Activated CD4-positive, alpha-beta T cell treated with anti-CD3 and anti-CD28 coated beads, Interleukin-2, amount 50 U/mL, for 48 hours (primary cell): Measurements from ENCODE around the gene MYO1E.
A peak's percentile ranks its signal among the peaks of the same experiment; 100 is the strongest.
"Not testable (repeated sequence)": the region's sequence is repeated elsewhere in the genome, so short reads cannot be mapped to it uniquely, and the experiment has no call there.

Source experiments
- DNase-seq, 2 experiments: peaks; one replicate each; pipeline ENCODE4 v3.0.0-alpha.2; 2020

The MYO1E gene

GRCh38 chr15:59387196-59387878, 14.7 kb upstream of the MYO1E start:
- not testable (repeated sequence) for DNase-seq

DNA sequence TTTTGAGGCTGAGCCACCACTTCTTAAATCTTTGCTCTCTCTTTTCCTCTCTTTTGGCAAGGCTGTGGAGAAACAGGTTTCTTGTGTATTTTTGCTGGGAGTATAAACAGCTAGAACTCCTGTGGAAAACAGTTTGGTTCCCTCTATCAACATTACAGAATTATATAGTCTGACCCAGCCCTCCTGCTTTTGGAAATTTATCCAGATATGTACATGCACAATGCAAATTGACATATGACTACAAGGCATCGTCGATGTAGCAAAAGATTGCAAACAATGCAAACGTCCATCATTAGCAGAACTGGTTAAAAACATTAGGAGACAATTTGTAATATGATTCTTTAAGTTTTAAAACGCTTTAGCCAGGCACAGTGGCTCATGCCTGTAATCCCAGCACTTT, 12.5 kb upstream of the MYO1E start:
- no peak for DNase-seq

GRCh38 chr15:59384507-59384906, 11.8 kb upstream of the MYO1E start:
- DNase-seq, result no peak

GRCh38 chr15:59380902-59381610, 8.4 kb upstream of the MYO1E start:
- DNase-seq, result no peak

DNA sequence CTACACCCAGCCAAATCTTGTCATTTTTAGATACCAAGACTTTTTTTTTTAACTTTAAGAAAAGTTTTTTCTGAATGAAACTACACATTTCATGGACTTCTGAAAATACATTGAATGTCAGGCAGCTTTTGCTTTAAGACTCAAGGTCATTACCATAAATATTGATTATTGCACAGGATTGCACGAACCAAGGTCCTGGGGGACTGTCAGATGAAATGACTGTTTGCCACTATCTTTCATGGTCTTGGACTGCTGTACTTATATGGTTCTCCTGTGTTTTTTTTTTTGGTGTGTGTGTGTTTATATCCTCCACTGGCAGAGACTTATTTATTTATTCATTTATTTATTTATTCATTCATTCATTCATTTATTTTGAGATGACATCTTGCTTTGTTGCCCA, 6.9 kb upstream of the MYO1E start:
- no peak for DNase-seq

DNA sequence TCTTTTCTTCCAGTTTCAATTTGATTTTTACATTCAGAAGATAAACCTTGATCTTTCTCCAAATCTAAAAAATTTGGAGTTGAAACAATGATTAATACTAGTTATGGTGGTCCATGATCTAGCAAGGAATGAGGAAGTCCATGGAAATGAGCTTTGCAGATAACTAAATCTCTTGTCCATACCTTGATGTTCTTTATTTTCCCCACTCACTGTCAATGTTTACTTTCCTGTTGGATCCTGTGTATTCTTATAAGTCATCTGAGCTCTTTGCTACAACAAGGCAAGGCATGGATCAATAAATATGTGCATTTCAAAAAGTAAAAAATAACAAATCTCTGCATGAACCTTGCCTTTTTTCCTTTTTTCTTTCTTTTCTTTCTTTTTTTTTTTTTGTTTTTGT, 6.2 kb upstream of the MYO1E start:
- DNase-seq, result no peak

DNA sequence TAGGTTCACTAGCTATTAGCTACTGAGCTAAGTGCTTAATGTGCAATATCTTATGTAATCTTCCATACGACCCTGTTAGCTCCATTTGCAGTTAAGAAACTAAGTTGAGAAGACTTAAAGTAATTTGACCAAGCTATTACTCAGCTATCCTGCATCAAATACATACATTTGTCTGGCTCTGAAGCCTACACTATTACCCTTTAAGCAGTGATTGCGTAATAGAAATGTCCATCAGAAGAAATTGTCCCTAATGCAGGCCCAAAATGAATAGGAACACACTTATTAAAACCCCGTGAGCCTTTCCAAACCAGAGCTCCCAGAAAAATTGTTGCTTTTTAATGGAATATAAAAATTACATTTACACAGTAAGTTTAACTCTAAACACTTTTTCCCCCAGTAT, 5.3 kb upstream of the MYO1E start:
- no peak for DNase-seq

GRCh38 chr15:59376733-59377132, 4.1 kb upstream of the MYO1E start:
- DNase-seq, result no peak

- DNase-seq, result no peak
Measured at GRCh38 chr15:59373215-59373614, 544 bp upstream of the MYO1E start.

- DNase-seq, result peak; percentile 5 to 9
Measured at GRCh38 chr15:59371458-59372351, 966 bp downstream of the MYO1E start.

GRCh38 chr15:59369597-59369996, 3.1 kb downstream of the MYO1E start:
- no peak for DNase-seq

DNA sequence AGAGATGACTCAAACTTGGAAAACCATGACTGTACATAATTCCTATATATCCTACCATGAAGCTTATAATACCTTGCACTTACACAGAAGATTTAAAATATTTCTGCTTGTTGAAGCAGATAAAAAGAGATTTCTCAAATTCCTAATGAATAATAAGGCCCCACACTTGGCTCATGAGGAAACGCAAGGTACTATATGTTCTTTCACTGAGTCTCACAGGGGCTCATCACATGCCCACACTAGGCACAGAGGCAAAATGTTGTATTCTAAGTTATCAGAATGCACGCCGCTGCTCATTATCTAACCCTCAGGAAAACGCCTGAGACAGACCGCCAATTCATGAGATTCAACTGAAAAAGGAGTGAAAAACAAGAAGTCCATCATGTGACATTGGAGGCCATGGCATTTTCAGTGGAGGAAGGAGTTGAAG, 5.6 kb downstream of the MYO1E start:
- no peak for DNase-seq

DNA sequence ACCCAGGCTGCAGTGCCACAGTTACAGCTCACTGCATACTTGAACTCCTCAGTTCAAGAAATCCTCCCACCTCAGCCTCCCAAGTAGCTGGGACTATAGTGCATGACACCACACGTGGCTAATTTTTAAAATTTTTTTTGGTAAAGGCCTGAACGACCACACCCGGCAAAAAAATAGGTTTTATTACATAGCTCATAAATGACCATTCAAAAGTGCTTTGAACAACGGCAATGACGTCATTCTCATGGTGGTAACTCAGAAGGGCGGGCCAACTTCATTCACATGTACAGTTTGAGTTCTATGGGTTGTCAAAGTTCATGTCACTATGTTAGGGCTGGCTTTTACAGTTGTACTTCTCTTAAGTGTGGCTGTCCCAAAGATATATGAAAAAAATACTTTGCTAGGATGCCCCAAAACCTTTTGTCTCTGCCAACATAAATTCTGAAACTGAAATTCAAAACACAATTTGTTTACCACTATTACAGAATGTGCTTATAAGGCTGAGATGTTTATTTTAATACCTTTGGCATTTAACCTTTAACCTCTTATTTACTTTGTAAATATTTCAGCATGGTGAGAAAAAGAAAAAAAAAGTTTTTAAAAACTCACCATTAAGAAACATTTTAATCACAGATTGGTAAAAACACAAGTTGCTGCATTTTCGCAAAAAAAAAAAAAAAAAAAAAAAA, 6.2 kb downstream of the MYO1E start:
- no peak for DNase-seq

DNA sequence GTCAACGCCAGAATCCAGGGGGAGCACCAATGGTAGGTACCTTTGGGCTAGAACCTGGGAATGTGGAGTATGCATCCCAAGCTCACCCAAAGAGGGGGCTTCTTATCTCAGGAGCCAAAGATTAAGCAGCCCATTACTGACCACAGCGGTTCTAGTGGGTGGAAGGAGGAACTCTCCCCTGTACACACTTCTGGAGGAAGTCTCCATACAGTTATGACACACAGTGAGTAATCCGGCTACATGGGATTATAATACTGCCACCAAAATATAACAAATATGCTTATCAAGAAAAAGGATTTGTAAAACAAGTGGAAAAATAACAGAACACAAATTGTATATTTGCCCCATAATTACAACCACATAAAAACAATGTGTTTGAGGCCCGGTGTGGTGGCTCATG, 8.4 kb downstream of the MYO1E start:
- no peak for DNase-seq

DNA sequence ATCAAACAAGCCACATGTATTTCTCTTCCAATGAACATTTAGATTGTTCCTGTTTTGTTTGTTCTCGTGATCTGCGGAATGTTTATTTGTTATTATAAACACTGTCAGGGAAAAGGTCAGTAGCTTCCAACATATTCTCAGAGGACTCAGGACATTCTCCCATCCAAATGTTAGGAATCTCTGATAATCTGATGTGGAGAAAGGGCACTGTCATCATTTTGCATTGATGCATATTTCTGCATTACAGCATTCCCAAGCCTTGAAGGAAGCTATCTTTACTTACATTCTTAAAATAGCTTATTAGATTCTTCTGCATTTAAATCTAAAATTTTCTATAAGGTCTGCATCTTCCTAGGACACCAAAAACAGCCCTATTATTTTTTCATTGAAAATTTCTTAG, 10.3 kb downstream of the MYO1E start:
- DNase-seq, result no peak

DNA sequence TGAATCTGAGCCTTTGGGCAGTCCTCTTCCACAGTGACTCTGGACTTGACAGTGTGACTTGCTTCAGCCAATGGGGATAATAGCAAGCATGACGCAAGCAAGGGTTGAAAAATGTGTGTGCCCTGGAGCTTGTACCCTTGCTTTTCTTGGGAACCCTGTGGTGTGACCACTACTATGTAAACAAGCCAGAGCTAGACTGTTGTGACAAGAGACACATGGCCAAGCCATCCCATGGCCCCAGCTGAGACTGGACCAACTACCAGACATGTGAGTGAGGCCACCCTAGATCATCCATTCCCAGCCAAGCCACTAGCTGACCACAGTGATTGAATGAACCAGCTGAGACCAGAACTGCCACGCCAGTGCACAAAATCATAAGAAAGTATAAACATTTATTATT, 11.8 kb downstream of the MYO1E start:
- DNase-seq, result no peak

- DNase-seq, result no peak
Measured at GRCh38 chr15:59360305-59360704, 12.4 kb downstream of the MYO1E start.

DNA sequence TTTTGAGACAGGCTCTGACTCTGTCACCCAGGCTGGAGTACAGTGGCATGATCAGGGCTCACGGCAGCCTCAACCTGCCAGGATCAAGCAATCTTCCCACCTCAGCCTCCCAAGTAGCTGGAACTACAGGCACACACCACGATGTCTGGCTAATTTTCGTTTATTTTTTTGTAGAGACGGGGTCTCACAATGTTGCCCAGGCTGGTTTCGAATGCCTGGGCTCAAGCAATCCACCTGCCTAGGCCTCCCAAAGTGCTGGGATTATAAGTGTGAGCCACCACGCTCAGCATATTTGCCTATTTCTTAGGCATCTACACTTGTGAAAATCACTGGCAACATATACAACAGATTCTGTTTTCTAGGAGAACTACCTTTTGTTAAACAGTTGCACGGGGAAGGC, 16.9 kb downstream of the MYO1E start:
- DNase-seq, result no peak

DNA sequence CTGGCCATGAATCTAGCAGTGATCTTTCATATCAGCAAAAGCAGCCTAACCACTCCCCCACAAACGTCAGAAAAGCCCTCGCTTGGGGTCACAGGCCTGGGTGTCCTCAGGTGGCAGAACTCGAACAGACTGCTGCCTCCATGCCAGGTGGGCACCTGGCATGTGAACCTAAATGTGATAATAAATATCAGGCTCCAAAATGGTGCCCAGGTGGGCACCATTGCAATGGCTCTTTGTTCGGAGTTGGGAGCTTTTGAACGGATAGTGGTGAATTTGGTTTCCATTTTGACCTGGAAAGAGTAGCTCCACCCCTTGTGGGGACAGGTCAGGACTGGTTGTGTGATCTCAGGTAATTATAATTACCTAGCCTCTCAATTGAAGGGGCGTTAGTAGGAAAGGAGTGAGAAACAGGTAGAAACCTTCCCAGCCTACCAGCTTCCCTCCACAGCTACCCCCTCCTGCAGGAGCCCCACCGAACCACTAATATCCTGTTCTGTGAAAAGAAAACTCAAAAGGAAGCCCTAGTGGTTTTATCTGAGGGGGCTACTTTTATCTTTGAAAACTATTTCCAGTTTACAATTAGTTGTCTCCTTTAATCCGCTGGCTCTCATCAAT, 18.1 kb downstream of the MYO1E start:
- no peak for DNase-seq

GRCh38 chr15:59353994-59354416, 18.7 kb downstream of the MYO1E start:
- DNase-seq, result no peak

DNA sequence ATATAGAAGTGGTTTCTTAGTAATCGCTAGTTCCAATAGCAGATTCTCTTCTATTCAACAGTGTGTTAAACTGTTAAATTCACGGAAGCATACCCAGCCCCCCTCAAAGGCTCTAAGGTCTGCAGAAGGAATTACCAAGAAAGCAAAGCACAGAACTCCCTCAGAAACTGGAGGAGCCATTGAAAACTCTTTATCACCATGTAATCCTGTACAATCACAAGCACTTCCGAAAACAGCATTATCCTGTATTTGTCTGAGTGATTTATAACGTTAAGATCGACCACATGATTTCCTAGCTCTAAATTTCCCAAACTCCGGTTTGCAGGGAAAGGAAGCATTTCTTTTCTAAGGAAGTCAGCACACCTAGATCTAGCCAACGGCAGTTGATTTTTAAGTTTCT, 20.0 kb downstream of the MYO1E start:
- DNase-seq, result no peak

DNA sequence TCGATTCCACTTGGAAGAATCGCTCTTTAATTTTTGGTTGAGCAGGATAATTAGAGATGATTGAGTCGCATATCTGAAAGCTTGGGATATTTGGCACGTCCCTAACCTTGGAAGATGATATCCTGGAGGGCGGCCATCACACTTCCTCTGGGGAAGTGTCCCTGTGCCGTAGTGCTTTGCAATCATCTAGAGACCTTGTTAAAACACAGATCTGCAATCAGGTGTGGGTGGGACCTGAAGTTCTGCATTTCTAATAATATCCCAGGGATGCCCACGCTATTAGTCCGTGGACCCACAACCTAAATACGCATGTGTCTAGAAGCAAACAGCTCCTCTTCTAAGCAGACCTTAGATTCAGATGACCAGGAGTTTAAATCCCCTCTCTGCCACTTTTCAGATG, 20.5 kb downstream of the MYO1E start:
- no peak for DNase-seq

DNA sequence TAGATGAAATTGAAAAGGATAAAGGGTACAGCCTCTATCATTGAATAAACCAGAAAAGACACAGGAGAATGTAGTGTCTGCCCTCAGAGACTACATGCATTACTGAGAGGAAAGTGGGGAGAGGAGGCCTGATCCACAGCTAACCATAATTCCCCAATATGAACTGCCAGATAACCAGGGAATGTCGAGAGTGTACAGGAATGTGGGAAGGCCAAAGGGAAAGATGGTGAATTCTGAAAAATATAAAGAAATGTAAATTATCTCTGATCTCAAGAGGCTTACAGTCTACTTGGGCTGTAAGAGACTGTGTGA, 22.3 kb downstream of the MYO1E start:
- DNase-seq, result no peak
